ENCODE results near the gene FLNC.

The FLNC gene

DNA sequence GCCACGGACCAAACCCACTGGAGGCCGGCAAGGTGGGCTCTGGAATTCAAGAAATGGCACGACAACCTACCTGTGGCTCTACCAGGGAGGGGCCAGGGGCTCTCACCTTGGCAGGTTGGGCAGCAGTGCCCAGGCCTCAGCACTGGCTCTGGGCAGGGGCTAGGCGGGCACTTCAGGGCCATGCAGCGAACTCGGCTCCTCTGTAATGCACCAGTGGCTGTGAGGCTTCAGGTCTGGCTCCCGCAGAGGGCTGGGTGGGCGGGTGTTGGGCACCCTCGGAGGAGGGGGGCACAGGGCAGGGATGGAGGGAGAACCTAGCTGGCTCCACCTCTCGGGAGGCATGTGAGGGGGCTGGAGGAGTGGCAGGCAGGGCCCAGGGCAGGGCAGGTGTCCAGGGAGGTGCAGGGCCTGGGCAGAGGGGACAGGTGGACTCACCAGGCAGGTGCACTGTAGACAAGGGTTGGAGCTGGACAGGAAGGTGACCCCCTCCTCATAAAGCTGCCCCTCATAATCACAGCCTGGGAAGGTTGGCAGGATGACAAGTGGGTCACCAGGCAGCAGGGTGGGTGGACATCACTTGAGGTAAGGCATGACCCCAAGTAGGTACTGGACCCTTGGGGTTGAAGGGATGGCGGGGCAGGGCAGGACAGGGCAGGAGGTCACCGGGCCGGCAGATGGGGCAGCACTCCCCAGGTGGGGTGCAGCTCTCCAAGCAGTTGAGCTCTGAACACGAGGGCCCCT, 73.6 kb downstream of the FLNC start:
- peak in 3 of 10 donors; percentile 39 to 67 (median 55) for DNase-seq
- intact Hi-C loops (cut with DNase I): loop anchor here (2.0 kb wide), 1 partner anchor 187 kb away; no protein-coding TSS in a partner anchor

DNA sequence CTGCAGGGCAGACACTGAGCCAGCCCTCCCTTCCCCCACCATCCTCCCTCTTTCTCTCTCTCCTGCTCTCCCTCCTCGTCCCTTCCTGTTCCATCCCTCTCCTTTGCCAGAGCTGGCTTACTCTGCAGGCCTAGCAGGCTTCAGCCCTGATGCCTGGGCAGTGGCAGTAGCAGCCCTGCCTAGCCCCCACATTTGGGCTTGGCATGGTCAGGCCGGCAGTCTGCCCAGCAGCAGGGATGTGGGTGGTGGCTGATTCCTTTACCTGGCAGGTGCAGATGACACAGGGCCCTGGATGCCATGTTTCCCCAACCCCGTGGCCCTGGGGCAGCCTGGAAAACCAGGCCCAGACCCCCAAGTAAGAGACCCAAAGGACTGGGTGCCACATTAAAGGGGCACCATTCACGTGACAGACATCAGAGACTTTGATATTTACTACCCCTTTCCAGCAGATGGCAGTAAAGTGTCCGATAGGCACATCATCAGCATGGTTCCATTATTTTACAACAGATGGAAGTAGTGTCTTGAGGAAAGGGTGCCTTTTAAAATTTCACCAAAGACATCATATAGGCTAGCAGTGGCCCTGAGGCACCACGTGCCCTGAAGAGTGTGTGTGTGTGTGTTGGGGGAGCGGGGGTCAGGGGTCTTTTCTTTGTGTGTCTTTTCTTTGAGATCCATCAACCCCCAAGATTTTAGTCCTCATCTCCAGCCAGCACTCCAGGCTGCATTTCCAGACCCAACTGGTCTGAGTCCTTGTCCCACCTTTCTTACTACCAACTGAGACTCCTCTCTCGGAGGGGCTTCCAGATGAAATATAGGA, 74.4 kb downstream of the FLNC start:
- intact Hi-C loops (cut with DNase I): loop anchor here (2.0 kb wide), 1 partner anchor 186 kb away; no protein-coding TSS in a partner anchor

DNA sequence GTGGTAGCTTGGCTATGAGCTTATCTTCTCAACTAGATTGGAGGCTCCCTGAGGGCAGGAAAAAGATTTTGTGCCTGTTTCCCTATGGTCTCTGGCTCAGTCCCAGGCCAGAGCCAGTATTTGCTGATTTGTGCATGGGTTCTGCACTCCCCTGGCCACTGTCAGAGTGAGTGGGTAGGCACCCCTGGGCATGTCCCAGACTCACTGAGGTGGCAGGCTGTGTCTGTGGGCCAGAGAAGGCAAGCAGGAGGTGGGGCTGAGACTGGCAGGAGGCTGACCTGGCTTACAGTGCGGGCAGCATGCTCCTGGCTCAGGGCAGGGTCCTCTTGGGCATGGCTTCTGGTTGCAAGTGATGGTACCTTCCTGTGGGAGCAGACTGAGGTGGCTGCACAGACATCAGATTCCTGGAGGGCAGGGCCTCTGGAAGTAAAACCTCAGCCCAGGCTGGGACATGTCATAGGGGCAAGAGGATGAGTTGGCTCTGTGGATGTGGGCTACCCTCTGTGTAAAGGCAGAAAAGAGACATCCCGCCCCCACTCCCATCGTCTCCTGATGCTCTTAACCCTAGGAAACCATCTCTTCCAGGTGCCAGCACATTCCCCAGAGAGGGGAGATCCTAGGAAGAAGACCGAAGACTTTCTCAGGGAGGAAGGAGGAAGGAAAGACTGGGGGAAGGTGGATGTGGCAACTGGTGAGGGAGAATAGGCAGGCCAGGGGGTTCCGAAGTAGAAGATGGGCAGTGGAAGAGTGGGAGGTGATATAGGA, 76.0 kb downstream of the FLNC start:
- intact Hi-C loops (cut with DNase I): no loop called here
- DNase-seq: peak in 3 of 10 donors; percentile 4 to 67 (median 63)

More for the DNA sequence above, 74.4 kb downstream of the FLNC start:
- DNase-seq: peak in 2 of 10 donors; percentile 22 to 37

DNA sequence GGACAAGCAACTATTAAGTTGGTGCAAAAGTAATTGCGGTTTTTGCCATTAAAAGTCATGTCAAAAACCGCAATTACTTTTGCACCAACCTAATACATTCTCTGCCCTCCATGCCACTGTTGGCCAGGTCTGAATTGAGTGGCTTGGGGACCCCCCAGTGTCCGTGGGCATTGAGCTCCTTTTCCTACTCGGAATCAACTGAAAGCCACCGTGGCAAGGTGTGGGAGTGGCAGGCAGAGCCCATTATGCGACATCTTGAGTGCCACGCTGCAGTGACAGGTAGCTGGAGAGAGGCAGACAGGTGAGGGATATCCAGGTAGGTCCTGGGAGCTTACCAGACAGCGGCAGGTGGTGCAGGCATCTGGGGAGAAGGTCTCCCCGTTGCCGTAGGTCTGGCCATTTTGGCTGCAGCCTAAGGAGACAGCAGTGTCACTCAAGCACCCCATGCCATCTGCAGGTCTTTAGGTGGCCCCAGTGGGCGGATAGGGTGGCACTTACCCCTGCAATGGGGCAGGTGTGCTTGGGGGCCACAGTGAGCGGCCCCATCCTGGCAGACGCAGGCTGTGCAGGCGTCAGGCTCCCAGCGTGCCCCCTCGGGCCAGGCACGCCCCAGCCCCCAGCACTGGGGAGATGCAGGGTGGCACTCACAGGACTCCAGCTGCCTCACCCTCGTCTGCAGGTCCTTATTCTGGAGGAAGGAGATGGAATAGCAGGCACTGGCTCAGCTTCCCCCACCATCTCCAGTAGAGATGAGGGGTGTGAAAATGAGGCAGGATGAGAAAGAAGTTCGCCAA, 76.8 kb downstream of the FLNC start:
- intact Hi-C loops (cut with DNase I): no loop called here
- DNase-seq: peak in 2 of 10 donors; percentile 37 to 63

Measured in posterior cingulate gyrus (tissue), 11 donors.